PFSK-1 (cell line): Measurements from ENCODE around the gene TMEM131L.

Source experiments
- FOXP2 ChIP-seq: optimal IDR thresholded peaks from 2 replicates; pipeline ENCODE3; 2011; ENCODE audit warnings: borderline replicate concordance, control low read depth, inconsistent platforms; ENCODE audit not compliant: insufficient read depth; ENCODE audit errors: extremely low read length, extremely low read depth
- POLR2AphosphoS5 ChIP-seq: IDR thresholded peaks from 2 replicates; pipeline ENCODE4 v1.6.1; 2012; ENCODE audit warnings: low read depth, mild to moderate bottlenecking, control low read depth, low read length, moderate library complexity
- SIN3A ChIP-seq: IDR thresholded peaks from 2 replicates; pipeline ENCODE4 v1.6.1; 2012; ENCODE audit warnings: mild to moderate bottlenecking, low read length, moderate library complexity, borderline replicate concordance; ENCODE audit not compliant: insufficient read depth
- TAF1 ChIP-seq: IDR thresholded peaks from 2 replicates; pipeline ENCODE4 v1.6.1; 2012; ENCODE audit warnings: low read length, control low read depth, borderline replicate concordance; ENCODE audit not compliant: insufficient read depth
- TF ChIP-seq, protein P1 (sequence below), 2 experiments: IDR thresholded peaks; 2 replicates each; pipeline versions ENCODE4 v1.6.1 to v1.8.0; 2011 to 2012; ENCODE audit warnings: low read depth in 2 of 2, low read length in 2 of 2, control low read depth in 1 of 2, inconsistent platforms in 1 of 2, mild to moderate bottlenecking in 1 of 2, moderate library complexity in 1 of 2; ENCODE audit not compliant: insufficient read depth in 1 of 2

TMEM131L gene

DNA sequence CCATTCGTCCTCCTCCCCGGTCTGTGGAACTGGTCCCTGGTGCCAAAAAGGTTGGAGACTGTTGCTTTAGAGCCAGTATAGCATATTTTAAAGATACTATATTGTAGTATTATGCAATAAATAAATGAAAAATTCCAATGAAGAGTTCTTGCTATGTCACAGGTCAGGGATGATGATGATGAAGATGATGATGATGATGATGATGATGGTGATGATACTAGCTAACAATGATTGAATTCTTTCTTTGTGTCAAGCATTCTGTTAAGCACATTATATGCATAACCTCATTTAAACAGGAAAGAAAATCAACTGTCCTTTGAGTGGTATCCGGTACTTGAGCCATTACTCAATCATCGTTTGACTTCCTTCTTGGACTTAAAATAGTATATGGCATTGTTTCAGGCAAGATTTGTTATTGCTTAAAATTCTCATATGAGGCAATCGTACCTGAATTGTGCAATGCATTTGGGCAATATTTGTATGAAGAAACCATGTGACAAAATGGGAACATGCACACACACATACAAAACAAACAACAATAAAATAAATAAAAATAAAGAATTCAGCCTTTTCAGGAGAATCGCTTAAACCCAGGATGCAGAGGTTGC is 195.2 kb downstream of the TMEM131L start:
- TF ChIP-seq FOXP2: no peak
- TF ChIP-seq, protein P1, sequence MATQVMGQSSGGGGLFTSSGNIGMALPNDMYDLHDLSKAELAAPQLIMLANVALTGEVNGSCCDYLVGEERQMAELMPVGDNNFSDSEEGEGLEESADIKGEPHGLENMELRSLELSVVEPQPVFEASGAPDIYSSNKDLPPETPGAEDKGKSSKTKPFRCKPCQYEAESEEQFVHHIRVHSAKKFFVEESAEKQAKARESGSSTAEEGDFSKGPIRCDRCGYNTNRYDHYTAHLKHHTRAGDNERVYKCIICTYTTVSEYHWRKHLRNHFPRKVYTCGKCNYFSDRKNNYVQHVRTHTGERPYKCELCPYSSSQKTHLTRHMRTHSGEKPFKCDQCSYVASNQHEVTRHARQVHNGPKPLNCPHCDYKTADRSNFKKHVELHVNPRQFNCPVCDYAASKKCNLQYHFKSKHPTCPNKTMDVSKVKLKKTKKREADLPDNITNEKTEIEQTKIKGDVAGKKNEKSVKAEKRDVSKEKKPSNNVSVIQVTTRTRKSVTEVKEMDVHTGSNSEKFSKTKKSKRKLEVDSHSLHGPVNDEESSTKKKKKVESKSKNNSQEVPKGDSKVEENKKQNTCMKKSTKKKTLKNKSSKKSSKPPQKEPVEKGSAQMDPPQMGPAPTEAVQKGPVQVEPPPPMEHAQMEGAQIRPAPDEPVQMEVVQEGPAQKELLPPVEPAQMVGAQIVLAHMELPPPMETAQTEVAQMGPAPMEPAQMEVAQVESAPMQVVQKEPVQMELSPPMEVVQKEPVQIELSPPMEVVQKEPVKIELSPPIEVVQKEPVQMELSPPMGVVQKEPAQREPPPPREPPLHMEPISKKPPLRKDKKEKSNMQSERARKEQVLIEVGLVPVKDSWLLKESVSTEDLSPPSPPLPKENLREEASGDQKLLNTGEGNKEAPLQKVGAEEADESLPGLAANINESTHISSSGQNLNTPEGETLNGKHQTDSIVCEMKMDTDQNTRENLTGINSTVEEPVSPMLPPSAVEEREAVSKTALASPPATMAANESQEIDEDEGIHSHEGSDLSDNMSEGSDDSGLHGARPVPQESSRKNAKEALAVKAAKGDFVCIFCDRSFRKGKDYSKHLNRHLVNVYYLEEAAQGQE (IDR thresholded peaks at IDR 0.05; ENCODE audit: insufficient read depth in 1 of 2, low read depth in 2 of 2, low read length in 2 of 2): no peak
- no peak for TF ChIP-seq TAF1
- TF ChIP-seq SIN3A: no peak
- TF ChIP-seq POLR2AphosphoS5: no peak

DNA sequence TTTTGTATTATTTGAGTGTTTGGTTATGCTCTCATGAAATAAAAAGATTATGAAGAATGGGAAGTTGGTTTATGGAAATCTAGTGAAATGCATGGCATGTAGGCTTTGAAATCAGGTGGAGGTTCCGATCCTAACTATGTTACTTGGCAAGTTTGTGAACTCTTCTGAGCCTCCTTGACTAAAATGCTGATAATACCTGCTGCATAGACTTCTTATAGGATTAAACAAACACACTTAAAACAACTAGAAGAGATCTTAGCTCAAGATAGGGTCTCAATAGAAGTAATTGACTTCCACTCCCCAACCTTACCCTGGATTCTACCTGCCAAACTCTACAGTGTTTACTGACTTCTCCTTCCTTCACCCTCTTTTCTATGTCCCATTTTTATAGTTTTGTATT is 195.7 kb downstream of the TMEM131L start:
- no peak for TF ChIP-seq TAF1
- no peak for TF ChIP-seq POLR2AphosphoS5
- TF ChIP-seq, protein P1 (IDR thresholded peaks at IDR 0.05; ENCODE audit: insufficient read depth in 1 of 2, low read depth in 2 of 2, low read length in 2 of 2): no peak
- TF ChIP-seq SIN3A: no peak
- no peak for TF ChIP-seq FOXP2

DNA sequence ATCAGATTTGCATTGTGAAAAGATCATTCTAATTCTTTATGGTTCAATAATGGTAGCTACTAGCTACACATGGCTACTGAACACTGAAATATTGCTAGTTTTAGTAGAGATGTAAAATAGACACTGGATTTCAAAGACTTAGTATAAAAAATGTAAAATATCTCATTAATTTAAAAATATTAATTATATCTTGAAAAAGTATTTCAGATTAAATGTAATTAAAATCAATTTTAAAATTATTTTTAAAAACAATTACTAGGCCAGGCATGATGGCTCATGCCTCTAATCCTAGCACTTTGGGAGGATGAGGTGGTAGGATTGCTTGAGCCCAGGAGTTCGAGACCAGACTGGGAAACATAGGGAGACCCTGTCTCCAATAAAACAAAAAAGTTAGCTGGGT is 197.5 kb downstream of the TMEM131L start:
- TF ChIP-seq TAF1 (no peak), FOXP2 (no peak), POLR2AphosphoS5 (no peak), SIN3A (no peak)
- TF ChIP-seq, protein P1 (IDR thresholded peaks at IDR 0.05; ENCODE audit: insufficient read depth in 1 of 2, low read depth in 2 of 2, low read length in 2 of 2): no peak

DNA sequence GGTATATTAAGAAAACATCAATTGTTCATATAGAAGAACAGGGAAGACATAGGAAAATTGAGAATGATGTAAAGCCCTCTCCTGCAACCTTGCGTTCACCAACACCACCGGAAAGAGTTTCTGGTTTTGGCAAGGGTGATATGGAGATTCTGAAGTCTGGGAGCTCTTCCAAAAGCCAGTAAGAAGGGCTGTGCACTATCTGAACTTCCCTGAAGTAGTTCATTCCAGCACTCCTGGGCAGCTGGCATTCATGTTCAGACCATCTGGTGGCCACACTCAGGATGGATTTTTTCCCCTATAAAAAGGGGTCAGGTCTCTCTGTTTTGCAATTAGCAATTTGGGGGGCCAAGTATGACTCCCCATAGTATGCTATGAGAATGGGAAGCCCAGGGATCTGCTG is 202.5 kb downstream of the TMEM131L start:
- TF ChIP-seq FOXP2 (no peak), POLR2AphosphoS5 (no peak), SIN3A (no peak), TAF1 (no peak)
- TF ChIP-seq, protein P1 (IDR thresholded peaks at IDR 0.05; ENCODE audit: insufficient read depth in 1 of 2, low read depth in 2 of 2, low read length in 2 of 2): no peak

DNA sequence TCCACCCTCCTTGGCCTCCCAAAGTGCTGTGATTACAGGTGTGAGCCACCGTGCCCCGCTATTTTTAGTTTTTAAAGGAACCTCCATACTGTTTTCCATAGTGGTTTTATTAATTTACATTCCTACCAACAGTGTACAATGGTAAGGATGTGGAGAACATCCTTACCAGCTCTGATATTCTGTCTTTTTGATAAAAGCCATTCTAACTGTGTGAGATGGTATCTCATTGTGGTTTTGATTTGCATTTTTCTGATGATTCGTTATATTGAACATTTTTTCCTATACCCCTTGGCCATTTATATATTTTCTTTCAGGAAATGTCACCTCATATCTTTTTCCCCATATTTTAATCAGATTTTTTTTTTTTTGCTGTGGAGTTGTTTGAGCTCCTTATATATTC is 203.7 kb downstream of the TMEM131L start:
- no peak for TF ChIP-seq FOXP2
- TF ChIP-seq, protein P1 (IDR thresholded peaks at IDR 0.05; ENCODE audit: insufficient read depth in 1 of 2, low read depth in 2 of 2, low read length in 2 of 2): no peak
- no peak for TF ChIP-seq SIN3A
- no peak for TF ChIP-seq TAF1
- no peak for TF ChIP-seq POLR2AphosphoS5
